ENCODE results near the gene MIB2. TPM values are rescaled to one million over a fixed set of nuclear protein-coding genes. Genes with fewer than 3 reads are reported as not detected.

MIB2 gene
- total and polyA plus RNA-seq, 10 of the 15 experiments (the other 5 are each of a cell fraction or from before 2014, with no cell fraction given) = 0.42 to 26.8 (median 10.9) TPM; not detected in 1

- TF ChIP-seq ZBTB40 (IDR thresholded peaks at IDR 0.05; ENCODE audit: borderline replicate concordance) (peak; percentile 95), GABPA (IDR thresholded peaks at IDR 0.05; ENCODE audit: low read depth) (peak; percentile 89), TAF1 (IDR thresholded peaks at IDR 0.05; ENCODE audit: borderline replicate concordance, low read depth, low read length) (peak; percentile 45; the same call in 1 of the 2 replicates), E2F8 (IDR thresholded peaks at IDR 0.05; ENCODE audit: low read depth, partially characterized antibody) (peak; percentile 97), STAT1 (conservative IDR thresholded peaks at IDR 0.05) (0 out of 2 replicates have a peak, but pooled peaks have one; percentile 41), NR2C1 (IDR thresholded peaks at IDR 0.05) (peak; percentile 80), CTCF (IDR thresholded peaks at IDR 0.05 in 2 of 3, conservative IDR thresholded peaks at IDR 0.05 in 1 of 3; ENCODE audit: control insufficient read depth in 2 of 3, extremely low read depth in 1 of 3, insufficient read depth in 1 of 3, low read depth in 3 of 3, low read length in 3 of 3) (peak in 1 of 3 experiments; percentile 20; a peak in 1 of 6 replicates), SPI1 (IDR thresholded peaks at IDR 0.05; ENCODE audit: borderline replicate concordance, insufficient read depth, low read depth, low read length) (peak; percentile 34; the same call in 1 of the 2 replicates), KLF5 (IDR thresholded peaks at IDR 0.05; ENCODE audit: partially characterized antibody) (peak; percentile 79), GATAD2B (conservative IDR thresholded peaks at IDR 0.05; ENCODE audit: low read depth) (peak; percentile 93), BACH1 (IDR thresholded peaks at IDR 0.05; ENCODE audit: borderline replicate concordance) (0 out of 2 replicates have a peak, but pooled peaks have one; percentile 26), POLR2A (IDR thresholded peaks at IDR 0.05; ENCODE audit: low read depth, low read length) (peak; percentile 70), NKRF (conservative IDR thresholded peaks at IDR 0.05) (peak; percentile 89), NR2F1 (conservative IDR thresholded peaks at IDR 0.05) (peak; percentile 36; the same call in 1 of the 2 replicates), ASH2L (IDR thresholded peaks at IDR 0.05; ENCODE audit: borderline replicate concordance, low read depth) (peak; percentile 92; the same call in 1 of the 2 replicates), RB1 (IDR thresholded peaks at IDR 0.05; ENCODE audit: borderline replicate concordance) (peak; percentile 93; the same call in 1 of the 2 replicates)
Measured at GRCh38 chr1:1658583-1659549, 43.6 kb downstream of the MIB2 start, which contains the start of gene CDK11B (continued).
